Amygdala (tissue), 56 donors: ENCODE measurements around the gene KCNJ1.
A peak's percentile ranks its signal among the peaks of the same experiment; 100 is the strongest.

ENCODE experiments used
- DNase-seq, 56 donors: peaks; one replicate each; lab custom pipeline; 2025; lab: John Stamatoyannopoulos, UW

KCNJ1 gene

DNA sequence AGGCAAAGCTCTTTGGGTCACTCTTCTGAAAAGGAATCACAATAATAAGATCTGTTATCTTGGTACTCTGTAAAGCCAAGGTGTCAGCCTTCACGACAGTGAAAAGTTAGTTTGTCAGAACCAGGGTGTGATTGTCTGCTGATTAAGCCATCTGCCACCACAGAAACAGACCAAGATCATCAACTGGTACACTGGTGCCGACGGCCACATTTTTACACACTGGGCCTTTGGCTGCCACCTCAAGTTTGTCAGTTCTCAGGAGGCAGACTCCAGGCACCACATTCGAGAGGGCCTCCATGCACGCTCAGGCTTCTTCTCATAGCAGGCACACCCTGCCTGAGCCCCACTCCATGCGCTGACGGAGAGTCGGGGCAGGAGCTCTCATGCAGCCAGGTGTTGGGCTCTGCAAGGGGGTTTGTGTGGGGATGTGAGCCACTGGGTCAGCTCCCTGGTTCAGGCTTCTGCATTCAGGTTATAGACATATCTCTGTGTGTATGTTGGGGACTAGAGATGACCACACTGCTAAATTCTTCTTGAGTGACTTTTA lies 66.2 kb downstream of the KCNJ1 start:
- no peak for DNase-seq

DNA sequence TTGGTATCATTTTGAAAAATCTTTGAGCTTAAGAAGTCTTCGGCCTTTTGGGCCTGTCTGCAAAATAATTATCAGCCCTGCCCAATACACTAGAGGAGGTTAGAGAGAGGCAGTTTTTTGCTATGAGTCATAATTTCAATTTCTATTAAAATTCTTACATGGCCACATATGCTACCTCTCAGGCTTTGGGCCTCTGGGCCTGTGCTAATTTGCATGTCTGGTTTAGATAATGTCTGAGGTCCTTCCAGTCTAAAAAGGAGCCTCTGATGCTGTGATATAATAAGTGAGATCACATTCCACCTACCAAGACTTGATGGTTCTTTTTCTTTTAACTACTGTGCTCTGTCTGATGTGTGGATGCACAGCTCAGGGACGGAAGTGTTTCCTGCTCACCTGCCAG lies 70.8 kb downstream of the KCNJ1 start:
- DNase-seq, result no peak

DNA sequence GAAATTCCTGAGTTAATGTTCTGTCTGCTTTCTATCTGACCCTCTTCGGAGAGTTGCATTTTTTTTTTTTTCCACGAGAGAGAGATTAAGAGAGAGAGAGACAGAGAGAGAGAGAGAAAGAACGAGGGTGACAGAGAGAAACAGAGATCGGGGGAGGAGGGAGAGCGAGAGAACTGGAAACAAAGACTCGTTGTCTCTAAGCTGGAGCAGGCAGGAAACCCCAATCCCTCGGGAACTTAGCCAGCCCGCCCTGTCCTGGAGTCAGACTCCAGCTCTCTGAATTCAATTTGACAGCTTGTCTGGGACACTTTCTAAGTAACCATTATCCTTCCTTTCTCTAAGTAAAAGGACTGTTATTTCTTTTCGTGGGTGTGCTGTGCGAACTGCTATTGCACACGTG lies 76.9 kb downstream of the KCNJ1 start:
- DNase-seq, result peak in 51 of 56 donors; percentile 5 to 83 (median 59)

DNA sequence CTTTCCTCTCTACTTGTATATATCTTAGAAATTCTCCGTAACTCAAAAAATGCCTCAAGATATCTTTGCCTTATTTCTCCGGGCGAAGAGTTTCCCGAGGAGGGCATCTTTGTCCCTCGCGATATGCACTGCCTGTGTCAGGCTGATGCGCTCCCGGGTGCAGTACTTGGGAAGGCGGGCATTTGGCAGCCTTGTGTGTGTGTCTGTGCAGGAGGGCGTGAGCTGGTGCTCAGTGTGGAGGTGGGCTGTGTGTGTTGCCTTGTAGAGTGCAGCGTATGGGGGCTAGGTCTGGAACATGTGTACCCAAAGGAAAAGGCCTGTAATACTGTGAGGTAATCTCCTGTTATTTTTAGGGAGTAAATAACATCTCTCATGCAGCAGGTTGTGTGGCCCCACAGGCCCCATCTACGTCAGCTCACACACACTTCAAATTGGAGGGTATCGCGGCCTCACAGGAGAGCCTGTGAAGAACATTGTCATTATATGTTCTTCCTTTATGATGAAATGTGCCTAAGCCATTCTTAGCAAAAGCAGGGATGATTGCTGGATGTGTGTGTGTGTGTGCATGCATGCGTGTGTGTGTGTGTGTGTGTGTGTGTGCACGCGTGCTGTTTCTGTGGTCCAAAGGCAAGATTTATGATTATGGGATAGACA lies 77.5 kb downstream of the KCNJ1 start:
- DNase-seq, result no peak
